ENCODE results near the gene GLRA3.

The GLRA3 gene

GRCh38 chr4:174598800-174599199 lies 230.2 kb downstream of the GLRA3 start:
- no peak for DNase-seq (ENCODE audit: extremely low read depth, low read depth)
- TF ChIP-seq CTCF (IDR thresholded peaks at IDR 0.05; ENCODE audit: low read depth, low read length), result no peak

GRCh38 chr4:174596513-174596912 lies 232.5 kb downstream of the GLRA3 start:
- no peak for TF ChIP-seq CTCF (IDR thresholded peaks at IDR 0.05; ENCODE audit: low read depth, low read length)
- DNase-seq (ENCODE audit: extremely low read depth, low read depth), result no peak

- no peak for DNase-seq (ENCODE audit: extremely low read depth, low read depth)
- TF ChIP-seq CTCF (IDR thresholded peaks at IDR 0.05; ENCODE audit: low read depth, low read length), result no peak
These were observed 233.7 kb downstream of the GLRA3 start for GRCh38 chr4:174595141-174595929.

GRCh38 chr4:174593701-174594100 lies 235.3 kb downstream of the GLRA3 start:
- DNase-seq (ENCODE audit: extremely low read depth, low read depth), result no peak
- no peak for TF ChIP-seq CTCF (IDR thresholded peaks at IDR 0.05; ENCODE audit: low read depth, low read length)

- TF ChIP-seq CTCF (IDR thresholded peaks at IDR 0.05; ENCODE audit: low read depth, low read length), result no peak
- no peak for DNase-seq (ENCODE audit: extremely low read depth, low read depth)
These were observed 236.1 kb downstream of the GLRA3 start for GRCh38 chr4:174592985-174593335.

GRCh38 chr4:174592256-174592984 lies 236.6 kb downstream of the GLRA3 start:
- no peak for TF ChIP-seq CTCF (IDR thresholded peaks at IDR 0.05; ENCODE audit: low read depth, low read length)
- DNase-seq (ENCODE audit: extremely low read depth, low read depth), result no peak
